Upper lobe of left lung (tissue), 6 donors: ENCODE results near the gene POU3F1. TPM values are rescaled to one million over a fixed set of nuclear protein-coding genes. Genes with fewer than 3 reads are reported as not detected.

Source experiments
- ATAC-seq, 2 donors: fragments of 200-7000 bp; cut with Tn5 transposase; one replicate each; pipeline ENCODE4 v1.9.1; 2022; ENCODE audit warnings: mild to moderate bottlenecking in 2 of 2, moderate library complexity in 2 of 2; ENCODE audit not compliant: low FRiP score in 2 of 2
- DNase-seq, 2 donors: peaks; one replicate each; pipeline ENCODE4 v3.0.0-alpha.2; 2019 to 2020
- H3K27ac ChIP-seq, 4 donors: fragments of 200-600 bp; sonication (generic); one replicate each; pipeline ENCODE4 v1.5.1; 2016 to 2019
- H3K27me3 ChIP-seq, 4 donors: fragments of 200-600 bp; sonication (generic); one replicate each; pipeline ENCODE4 v1.5.1; 2017 to 2019
- H3K36me3 ChIP-seq, 4 donors: fragments of 200-600 bp; sonication (generic); one replicate each; pipeline ENCODE4 v1.5.1; 2016 to 2019
- H3K4me1 ChIP-seq, 4 donors: fragments of 200-600 bp; sonication (generic); one replicate each; pipeline ENCODE4 v1.5.1; 2018 to 2019
- H3K4me3 ChIP-seq, 4 donors: fragments of 200-600 bp; sonication (generic); one replicate each; pipeline ENCODE4 v1.5.1; 2017 to 2019; ENCODE audit warnings: mild to moderate bottlenecking in 2 of 4, moderate library complexity in 1 of 4
- H3K9me3 ChIP-seq, 4 donors: fragments of 200-600 bp; sonication (generic); one replicate each; pipeline ENCODE4 v1.5.1; 2018 to 2019
- EP300 ChIP-seq, 4 donors: sonication (generic); formaldehyde crosslinking; IDR thresholded peaks; one replicate each; pipeline ENCODE4 v1.5.1; 2017; ENCODE audit warnings: antibody characterized with exemption in 4 of 4, control low read depth in 2 of 4
- POLR2A ChIP-seq, 4 donors: fragments of 450-650 bp; IDR thresholded peaks; one replicate each; pipeline ENCODE4 v1.5.1; 2016 to 2017; ENCODE audit warnings: antibody characterized with exemption in 4 of 4, mild to moderate bottlenecking in 2 of 4
- POLR2AphosphoS5 ChIP-seq, 2 donors: sonication (generic); formaldehyde crosslinking; IDR thresholded peaks; one replicate each; pipeline ENCODE4 v1.5.1; 2017; ENCODE audit warnings: antibody characterized with exemption in 2 of 2
- WGBS, 2 donors: methylation state at CpG; one replicate each; pipeline ENCODE4 v1.1.5; 2017 to 2018; 5-methylcytosine and 5-hydroxymethylcytosine counted together
- total RNA-seq, 6 donors: library from RNA; depleted of rRNA in 4 of 6; stranded (reverse); fragments of >200 nt in 4 of 6; gene quantifications; one replicate each; pipeline versions ENCODE4 v1.1.0 to v1.2.1, GENCODE V29; 2016 to 2021
- TF ChIP-seq, protein P1 (sequence below), 6 experiments: fragments of 450-650 bp in 4 of 6; fragments of 200-600 bp in 2 of 6; sonication (generic) in 2 of 6; IDR thresholded peaks; one replicate each; pipeline ENCODE4 v1.5.1; 2016 to 2019; ENCODE audit warnings: antibody characterized with exemption in 6 of 6
- donor health status: DM: no; HTN: no; CAD: no; lungs with moderate emphysema.
- donor health status: DM: no; HTN: yes; CAD: no; lungs with severe emphysema.

Gene POU3F1
- total RNA-seq, 6 donors from 2014 or later, result 0.40 to 1.0 TPM; not detected in 4

DNA sequence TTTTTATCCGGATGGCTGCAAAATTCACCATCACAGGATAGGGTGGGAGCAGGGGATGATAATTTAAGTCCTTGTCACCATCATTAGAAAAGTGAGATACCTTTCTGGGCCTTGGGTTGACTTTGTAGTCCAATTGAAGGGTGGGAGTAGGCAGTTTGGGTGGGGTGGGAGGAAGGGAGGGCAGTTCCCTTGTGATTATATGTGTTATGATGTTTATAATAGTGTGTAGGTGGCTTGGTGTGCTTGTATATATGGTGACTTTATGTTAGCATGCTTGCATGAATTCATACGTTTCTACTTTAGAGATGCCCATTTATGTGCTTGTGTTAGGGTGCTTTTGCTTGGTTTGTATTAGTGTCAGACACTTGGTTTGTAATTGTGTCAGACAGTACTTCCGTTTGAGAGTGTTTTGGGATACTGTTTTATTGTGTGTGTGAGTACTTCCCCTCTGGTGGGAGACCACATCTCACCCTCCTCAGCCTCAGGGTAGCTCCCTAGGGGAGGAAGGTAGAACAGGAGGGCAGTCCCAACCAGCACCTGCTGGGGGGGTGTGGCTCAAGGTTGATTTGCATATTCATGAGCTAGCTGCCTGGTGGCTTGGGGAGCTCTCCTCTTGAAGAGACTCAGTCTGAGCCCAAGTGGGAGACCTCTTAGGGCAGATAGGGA lies 6.3 kb upstream of the POU3F1 start:
- H3K36me3 ChIP-seq, result no peaks in the 10 kb centered on the region
- TF ChIP-seq, protein P1, sequence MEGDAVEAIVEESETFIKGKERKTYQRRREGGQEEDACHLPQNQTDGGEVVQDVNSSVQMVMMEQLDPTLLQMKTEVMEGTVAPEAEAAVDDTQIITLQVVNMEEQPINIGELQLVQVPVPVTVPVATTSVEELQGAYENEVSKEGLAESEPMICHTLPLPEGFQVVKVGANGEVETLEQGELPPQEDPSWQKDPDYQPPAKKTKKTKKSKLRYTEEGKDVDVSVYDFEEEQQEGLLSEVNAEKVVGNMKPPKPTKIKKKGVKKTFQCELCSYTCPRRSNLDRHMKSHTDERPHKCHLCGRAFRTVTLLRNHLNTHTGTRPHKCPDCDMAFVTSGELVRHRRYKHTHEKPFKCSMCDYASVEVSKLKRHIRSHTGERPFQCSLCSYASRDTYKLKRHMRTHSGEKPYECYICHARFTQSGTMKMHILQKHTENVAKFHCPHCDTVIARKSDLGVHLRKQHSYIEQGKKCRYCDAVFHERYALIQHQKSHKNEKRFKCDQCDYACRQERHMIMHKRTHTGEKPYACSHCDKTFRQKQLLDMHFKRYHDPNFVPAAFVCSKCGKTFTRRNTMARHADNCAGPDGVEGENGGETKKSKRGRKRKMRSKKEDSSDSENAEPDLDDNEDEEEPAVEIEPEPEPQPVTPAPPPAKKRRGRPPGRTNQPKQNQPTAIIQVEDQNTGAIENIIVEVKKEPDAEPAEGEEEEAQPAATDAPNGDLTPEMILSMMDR (IDR thresholded peaks at IDR 0.05), result no peak
- TF ChIP-seq EP300 (IDR thresholded peaks at IDR 0.05), result no peak
- TF ChIP-seq POLR2AphosphoS5 (IDR thresholded peaks at IDR 0.05), result no peak
- no peak for TF ChIP-seq POLR2A (IDR thresholded peaks at IDR 0.05)
- no peak overlapping the region for H3K4me3 ChIP-seq
- peaks cover 0 to under 1% (median 0%) of the 10 kb centered on the region in 4 donors for H3K27me3 ChIP-seq
- H3K27ac ChIP-seq, result no peak overlapping the region
- DNase-seq, result no peak
- peaks cover 0 to 3% (median under 1%) of the 10 kb centered on the region in 4 donors for H3K4me1 ChIP-seq
- no peaks in the 10 kb centered on the region for H3K9me3 ChIP-seq
- 42 to 50% methylated on average over 3 of the region's 3 CpGs for WGBS, 2 donors
- no peak for ATAC-seq

DNA sequence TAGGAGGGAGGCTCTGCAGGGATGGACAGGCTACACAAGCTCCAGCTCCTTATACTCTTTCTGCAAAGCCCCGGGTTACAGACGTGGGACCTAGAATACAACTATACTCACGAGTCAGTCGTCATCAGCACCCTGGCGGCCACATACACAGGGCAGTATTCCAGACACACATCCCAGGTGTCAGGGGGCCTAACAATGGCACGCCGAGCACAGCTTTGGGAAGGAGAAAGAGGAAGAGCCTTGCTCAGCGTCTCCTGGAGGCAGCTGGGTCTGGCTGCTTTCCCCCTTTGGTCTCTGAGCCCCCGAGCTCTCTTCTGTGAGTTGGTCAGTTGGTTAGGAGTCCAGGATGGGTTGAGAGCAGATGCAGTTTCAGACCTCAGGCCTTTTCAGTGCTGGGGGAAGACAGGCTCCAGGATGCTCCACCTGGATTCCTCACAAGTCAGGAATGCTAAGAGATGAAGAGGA lies 4.5 kb upstream of the POU3F1 start:
- DNase-seq, result no peak
- Histone ChIP-seq H3K27ac (no peak overlapping the region), H3K9me3 (no peaks in the 10 kb centered on the region), H3K27me3 (peaks cover 0 to 11% (median under 1%) of the 10 kb centered on the region in 4 donors), H3K36me3 (no peaks in the 10 kb centered on the region), H3K4me1 (peaks cover 4 to 21% (median 12%) of the 10 kb centered on the region in 4 donors), H3K4me3 (no peak overlapping the region)
- WGBS, 2 donors, result 82 to 84% methylated on average over 4 to 9 of the region's 9 CpGs
- ATAC-seq, result no peak
- TF ChIP-seq POLR2A (IDR thresholded peaks at IDR 0.05), result no peak
- TF ChIP-seq POLR2AphosphoS5 (IDR thresholded peaks at IDR 0.05), result no peak
- no peak for TF ChIP-seq EP300 (IDR thresholded peaks at IDR 0.05)
- TF ChIP-seq, protein P1 (IDR thresholded peaks at IDR 0.05), result no peak

DNA sequence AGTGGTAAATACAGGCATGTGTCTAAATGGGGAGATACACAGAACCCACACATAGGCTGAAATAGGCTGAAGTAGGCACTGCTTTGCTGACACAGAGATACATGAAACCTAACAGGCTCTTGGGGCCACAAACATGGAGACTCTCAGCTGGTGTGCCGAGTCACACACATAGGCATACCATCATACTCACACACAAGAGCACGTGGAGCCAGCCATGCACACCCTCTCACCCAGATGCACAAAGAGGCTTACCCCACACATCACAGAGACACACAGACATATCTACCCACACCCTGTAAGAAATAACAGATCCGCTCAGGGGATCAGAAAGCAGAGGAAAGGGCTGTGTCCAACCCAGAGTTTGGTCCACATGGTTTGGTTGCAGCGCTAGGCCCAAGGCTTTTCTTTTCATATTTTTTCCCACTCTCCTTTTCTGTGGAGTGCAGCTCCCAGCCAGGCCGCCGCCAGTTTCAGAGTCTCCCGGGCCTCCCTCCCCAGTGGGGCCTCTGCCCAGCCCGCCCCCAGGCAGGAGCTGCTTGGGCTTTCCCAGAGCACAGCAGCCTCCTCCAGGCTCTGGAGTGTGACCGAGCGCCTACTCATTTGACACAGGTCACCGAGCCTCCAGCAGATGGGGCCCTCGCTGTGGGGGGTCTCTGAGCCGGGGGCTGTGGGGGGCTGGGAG lies 3.9 kb upstream of the POU3F1 start:
- Histone ChIP-seq H3K4me1 (peaks cover 7 to 27% (median 17%) of the 10 kb centered on the region in 4 donors), H3K9me3 (no peaks in the 10 kb centered on the region), H3K27ac (no peak overlapping the region), H3K4me3 (no peak overlapping the region), H3K36me3 (no peaks in the 10 kb centered on the region), H3K27me3 (peaks cover 0 to 17% (median 4%) of the 10 kb centered on the region in 4 donors)
- ATAC-seq (no peak), DNase-seq (peak in 1 of 2 donors; percentile 68)
- 74 to 85% methylated on average over 6 to 13 of the region's 13 CpGs for WGBS, 2 donors
- TF ChIP-seq EP300 (IDR thresholded peaks at IDR 0.05), result no peak
- TF ChIP-seq POLR2AphosphoS5 (IDR thresholded peaks at IDR 0.05), result no peak
- no peak for TF ChIP-seq POLR2A (IDR thresholded peaks at IDR 0.05)
- TF ChIP-seq, protein P1 (IDR thresholded peaks at IDR 0.05), result no peak

DNA sequence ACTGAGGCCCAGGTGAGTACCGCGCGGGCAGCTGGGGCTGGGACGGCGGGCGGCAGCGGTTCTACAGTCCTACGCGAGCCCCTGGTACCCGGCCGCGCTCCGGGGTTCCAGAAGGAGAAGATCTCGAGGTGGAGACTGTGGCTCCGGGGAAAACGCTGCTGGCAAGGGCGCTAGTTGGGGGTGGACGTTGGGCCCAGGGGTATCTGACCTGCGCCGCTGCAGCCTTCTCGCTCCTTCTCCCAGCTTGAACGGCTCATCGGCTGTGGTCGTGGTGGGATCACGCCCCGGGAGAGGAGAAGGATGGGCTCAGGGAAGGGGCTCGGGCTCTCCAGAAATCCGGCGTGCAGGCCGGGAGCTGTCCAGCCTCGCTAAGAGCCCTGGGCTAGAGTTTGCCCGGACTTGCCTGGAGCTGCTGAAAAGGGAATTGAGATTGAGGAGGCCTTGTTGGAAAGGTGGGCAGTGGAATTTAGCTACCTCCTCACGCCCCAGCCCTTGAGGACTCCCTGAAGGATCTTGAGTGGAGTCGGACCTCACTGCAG lies 1.1 kb upstream of the POU3F1 start:
- TF ChIP-seq, protein P1 (IDR thresholded peaks at IDR 0.05), result no peak
- TF ChIP-seq EP300 (IDR thresholded peaks at IDR 0.05) (no peak), POLR2A (IDR thresholded peaks at IDR 0.05) (no peak), POLR2AphosphoS5 (IDR thresholded peaks at IDR 0.05) (no peak)
- Histone ChIP-seq H3K4me3 (peak overlapping the region; percentile 37 to 85 (median 66)), H3K36me3 (no peaks in the 10 kb centered on the region), H3K9me3 (no peaks in the 10 kb centered on the region), H3K27me3 (peaks cover 0 to 43% (median 25%) of the 10 kb centered on the region in 4 donors), H3K27ac (peak overlapping the region in 1 of 4 donors; percentile 57), H3K4me1 (peaks cover 22 to 43% (median 33%) of the 10 kb centered on the region in 4 donors)
- WGBS, 2 donors, result 28 to 40% methylated on average over 3 to 16 of the region's 34 CpGs
- ATAC-seq (peak in 1 of 2 donors; percentile 14), DNase-seq (no peak)
